Measurements from ENCODE around the gene DSTN.

DNA sequence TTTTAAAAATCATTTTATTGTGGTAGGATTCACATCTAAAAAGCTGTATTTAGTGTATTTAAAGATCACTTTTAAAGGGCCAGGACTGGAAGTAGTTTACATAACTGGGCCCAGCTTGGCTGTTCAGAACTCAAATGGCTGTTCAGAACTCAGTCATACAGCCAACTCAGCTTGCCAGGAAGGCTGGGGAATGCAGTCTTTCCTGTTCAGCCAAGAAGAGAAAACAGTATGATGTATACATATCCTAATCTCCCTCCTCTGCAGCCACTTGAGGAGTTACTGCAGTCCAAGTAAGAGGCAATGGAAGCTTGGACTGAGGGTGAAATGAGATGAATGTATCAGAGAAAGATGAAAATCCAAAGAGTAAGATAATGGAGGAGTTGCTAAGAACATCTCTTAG, 24.6 kb downstream of the DSTN start:
- TF ChIP-seq, protein P1, sequence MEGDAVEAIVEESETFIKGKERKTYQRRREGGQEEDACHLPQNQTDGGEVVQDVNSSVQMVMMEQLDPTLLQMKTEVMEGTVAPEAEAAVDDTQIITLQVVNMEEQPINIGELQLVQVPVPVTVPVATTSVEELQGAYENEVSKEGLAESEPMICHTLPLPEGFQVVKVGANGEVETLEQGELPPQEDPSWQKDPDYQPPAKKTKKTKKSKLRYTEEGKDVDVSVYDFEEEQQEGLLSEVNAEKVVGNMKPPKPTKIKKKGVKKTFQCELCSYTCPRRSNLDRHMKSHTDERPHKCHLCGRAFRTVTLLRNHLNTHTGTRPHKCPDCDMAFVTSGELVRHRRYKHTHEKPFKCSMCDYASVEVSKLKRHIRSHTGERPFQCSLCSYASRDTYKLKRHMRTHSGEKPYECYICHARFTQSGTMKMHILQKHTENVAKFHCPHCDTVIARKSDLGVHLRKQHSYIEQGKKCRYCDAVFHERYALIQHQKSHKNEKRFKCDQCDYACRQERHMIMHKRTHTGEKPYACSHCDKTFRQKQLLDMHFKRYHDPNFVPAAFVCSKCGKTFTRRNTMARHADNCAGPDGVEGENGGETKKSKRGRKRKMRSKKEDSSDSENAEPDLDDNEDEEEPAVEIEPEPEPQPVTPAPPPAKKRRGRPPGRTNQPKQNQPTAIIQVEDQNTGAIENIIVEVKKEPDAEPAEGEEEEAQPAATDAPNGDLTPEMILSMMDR (IDR thresholded peaks at IDR 0.05): no peak
- no peak for TF ChIP-seq POLR2A (IDR thresholded peaks at IDR 0.05)

Data from Peyer's patch (tissue), 4 donors.